Measurements from ENCODE around the gene GATA2.

The GATA2 gene

DNA sequence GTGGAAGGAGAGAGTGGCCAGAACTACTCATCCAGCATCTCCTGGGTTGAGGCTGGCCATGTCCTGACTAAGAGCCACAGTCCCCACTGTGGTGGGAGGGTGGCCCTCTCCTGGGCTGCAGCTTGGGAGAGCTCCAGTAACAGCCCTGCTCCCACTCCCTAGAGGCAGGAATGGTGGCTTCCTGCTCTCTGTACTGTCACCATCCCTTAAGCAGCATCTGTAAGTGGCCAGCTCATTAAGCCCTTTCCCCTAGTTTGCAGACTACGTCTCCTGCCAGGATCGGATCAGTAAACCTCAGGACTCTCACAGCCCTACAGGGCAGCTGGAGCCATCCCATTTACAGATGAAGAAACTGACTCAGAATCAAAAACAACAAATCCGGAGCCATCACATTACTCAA is 56.8 kb downstream of the GATA2 start:
- in situ Hi-C loops (cut with MboI; ENCODE audit: low sequenced_read_pairs): no loop called here

GRCh38 chr3:128435561-128435960 is 57.4 kb downstream of the GATA2 start:
- in situ Hi-C loops (cut with MboI; ENCODE audit: low sequenced_read_pairs): no loop called here

GRCh38 chr3:128435058-128435457 is 57.9 kb downstream of the GATA2 start:
- in situ Hi-C loops (cut with MboI; ENCODE audit: low sequenced_read_pairs): no loop called here

DNA sequence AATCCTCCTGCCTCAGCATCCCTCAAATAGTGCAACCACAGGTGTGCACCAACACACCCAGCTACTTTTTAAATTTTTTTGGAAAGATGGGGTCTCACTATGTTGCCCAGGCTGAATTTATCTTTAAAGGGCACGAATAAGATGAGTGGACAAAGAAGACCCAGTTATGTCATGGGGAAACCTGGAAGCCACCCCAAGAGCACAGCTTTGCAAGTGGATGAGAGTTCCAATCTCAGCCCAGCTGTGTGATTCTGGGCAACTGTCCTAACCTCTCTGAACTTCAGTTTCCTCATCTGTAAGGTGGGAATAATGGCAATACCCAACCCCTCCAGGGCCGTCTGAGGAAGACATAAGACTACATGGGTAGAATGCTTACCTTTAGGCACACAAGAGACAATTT is 58.5 kb downstream of the GATA2 start:
- in situ Hi-C loops (cut with MboI; ENCODE audit: low sequenced_read_pairs): no loop called here

DNA sequence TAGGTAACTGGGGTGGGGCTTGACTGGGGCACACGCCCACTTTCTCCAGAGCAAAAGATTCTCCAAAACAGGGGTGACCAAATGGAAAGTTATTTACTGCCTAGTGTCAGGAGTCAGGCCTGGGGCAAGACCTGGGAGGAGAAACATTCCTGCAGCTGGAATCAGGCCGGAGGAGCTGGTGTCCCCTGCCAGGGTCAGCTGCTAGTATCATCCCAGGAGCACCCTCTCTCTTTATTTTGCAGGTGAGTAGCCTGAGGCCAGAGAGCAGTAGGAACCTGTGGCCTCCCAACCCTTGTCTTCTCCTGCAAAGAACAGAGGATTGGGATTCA is 59.2 kb downstream of the GATA2 start:
- in situ Hi-C loops (cut with MboI; ENCODE audit: low sequenced_read_pairs): no loop called here

DNA sequence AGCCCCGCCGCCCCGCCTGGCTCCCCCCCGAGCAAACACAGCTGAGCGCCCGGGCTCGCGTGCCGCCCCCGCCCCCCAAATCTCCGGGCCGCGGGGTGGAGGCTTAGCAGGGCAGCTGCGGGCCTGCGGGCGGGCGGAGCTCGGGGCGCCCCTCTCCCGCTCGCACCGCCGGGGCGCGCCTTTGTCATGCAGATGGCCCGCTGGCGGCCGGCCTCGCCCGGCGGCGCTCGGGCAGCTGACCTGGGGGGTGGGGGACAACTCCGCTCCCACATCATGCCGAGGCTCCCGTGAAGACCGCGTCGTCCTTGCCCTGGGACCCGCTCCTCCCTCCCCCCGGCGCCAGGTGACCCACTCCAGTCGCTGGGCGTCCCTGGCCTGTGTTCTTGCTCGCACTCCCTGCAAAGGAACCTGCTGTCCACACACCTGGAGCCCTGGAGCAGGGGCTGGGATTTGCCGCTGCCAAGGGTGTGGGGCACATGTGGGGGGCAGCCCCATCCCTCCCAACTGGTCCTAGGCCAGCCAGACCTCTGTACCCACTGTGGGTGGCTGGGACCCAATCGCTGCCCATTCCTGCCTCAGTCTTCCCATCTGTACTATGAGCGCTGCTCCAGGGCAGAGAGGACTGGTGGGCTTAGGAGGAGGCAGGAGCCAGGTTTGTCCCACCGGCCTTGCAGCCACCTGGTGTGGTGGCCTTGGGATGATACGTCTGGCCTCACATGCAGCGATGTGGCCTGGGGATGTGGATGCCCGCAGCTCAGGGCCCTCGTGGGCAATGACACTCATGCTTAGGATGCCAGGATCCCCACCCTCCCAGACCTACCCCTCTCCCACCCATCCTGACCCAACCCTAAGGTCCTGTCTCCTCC is 59.8 kb downstream of the GATA2 start:
- in situ Hi-C loops (cut with MboI; ENCODE audit: low sequenced_read_pairs): no loop called here

- in situ Hi-C loops (cut with MboI; ENCODE audit: low sequenced_read_pairs): no loop called here
These were observed 60.6 kb downstream of the GATA2 start for GRCh38 chr3:128432301-128432970.

- in situ Hi-C loops (cut with MboI; ENCODE audit: low sequenced_read_pairs): no loop called here
These were observed 61.1 kb downstream of the GATA2 start for GRCh38 chr3:128431803-128432300.

DNA sequence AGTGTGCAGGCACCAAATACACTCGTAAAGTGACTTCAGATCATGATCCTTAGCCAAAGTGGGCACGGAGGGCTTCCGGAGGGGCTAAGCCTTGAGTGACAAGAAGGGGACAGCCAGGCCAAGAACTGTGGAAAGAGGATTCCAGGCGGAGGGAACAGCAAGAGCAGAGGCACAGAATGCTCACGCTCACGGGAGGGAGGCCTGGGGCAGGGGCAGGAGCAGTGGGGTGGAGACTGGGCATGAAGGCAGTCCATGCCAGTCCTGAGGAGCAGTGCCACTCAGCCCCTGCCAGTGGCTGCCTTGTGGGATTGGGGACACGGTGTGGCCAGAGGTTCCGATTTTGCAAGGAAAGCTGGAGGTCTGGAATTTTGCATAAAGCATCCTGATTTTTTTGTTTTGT is 62.3 kb downstream of the GATA2 start:
- in situ Hi-C loops (cut with MboI; ENCODE audit: low sequenced_read_pairs): no loop called here

DNA sequence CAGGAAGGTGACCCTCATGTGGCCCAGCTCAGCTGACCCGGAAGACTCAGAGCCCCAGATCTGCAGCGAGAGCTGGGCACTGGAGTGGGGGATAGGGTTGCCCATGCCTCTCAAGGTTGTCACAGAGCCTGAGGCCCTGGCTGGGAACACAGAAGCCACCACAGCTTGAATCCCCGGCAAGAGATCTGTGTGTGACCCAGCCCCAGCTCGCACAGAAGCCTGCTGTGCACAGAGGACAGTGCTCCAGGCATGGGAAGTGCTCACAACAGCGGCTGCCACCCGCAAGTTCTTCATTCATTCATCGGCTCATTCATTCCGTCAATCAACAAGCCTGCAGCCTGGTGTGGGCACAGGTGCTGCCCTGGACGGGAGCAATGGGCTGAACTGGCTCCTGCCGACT is 62.7 kb downstream of the GATA2 start:
- in situ Hi-C loops (cut with MboI; ENCODE audit: low sequenced_read_pairs): no loop called here

GRCh38 chr3:128429751-128430150 is 63.2 kb downstream of the GATA2 start:
- in situ Hi-C loops (cut with MboI; ENCODE audit: low sequenced_read_pairs): no loop called here
